NCI-H226 (cell line): ENCODE data around the gene PPP4R4.
A peak's percentile ranks its signal among the peaks of the same experiment; 100 is the strongest.

Experiments used
- DNase-seq: peaks from one replicate; pipeline ENCODE4 v3.0.0-alpha.2; 2015

The PPP4R4 gene

GRCh38 chr14:94173885-94174603, at the start of gene PPP4R4:
Gene PPP4R4 (plus strand): TSS chr14:94174322. CDS start chr14:94174466, 144 bp downstream.
- DNase-seq: peak; percentile 81

GRCh38 chr14:94124582-94125377, 49.3 kb upstream of the PPP4R4 start:
- no peak for DNase-seq

- no peak for DNase-seq
Observed at GRCh38 chr14:94125659-94126418, 48.3 kb upstream of the PPP4R4 start.

- no peak for DNase-seq
Observed at GRCh38 chr14:94126419-94126677, 47.8 kb upstream of the PPP4R4 start.

- no peak for DNase-seq
Observed at GRCh38 chr14:94126800-94127199, 47.3 kb upstream of the PPP4R4 start.

GRCh38 chr14:94127330-94127729, 46.8 kb upstream of the PPP4R4 start:
- no peak for DNase-seq

- no peak for DNase-seq
Observed at GRCh38 chr14:94128216-94128839, 45.8 kb upstream of the PPP4R4 start.

GRCh38 chr14:94129111-94129757, 44.9 kb upstream of the PPP4R4 start, which contains the start of gene IFI27L2:
Gene IFI27L2 (minus strand): TSS chr14:94129604. CDS start chr14:94129564, 40 bp downstream.
- DNase-seq: peak; percentile 70

GRCh38 chr14:94129758-94130414, 44.2 kb upstream of the PPP4R4 start:
- DNase-seq: peak; percentile 27

- peak; percentile 40 for DNase-seq
Observed at GRCh38 chr14:94132285-94132887, 41.7 kb upstream of the PPP4R4 start.

GRCh38 chr14:94135476-94135875, 38.6 kb upstream of the PPP4R4 start:
- DNase-seq: no peak

- peak; percentile 50 for DNase-seq
Observed at GRCh38 chr14:94136575-94137331, 37.4 kb upstream of the PPP4R4 start.

- no peak for DNase-seq
Observed at GRCh38 chr14:94138251-94138650, 35.9 kb upstream of the PPP4R4 start.

- DNase-seq: no peak
Observed at GRCh38 chr14:94139006-94139405, 35.1 kb upstream of the PPP4R4 start.

- DNase-seq: no peak
Observed at GRCh38 chr14:94139421-94139820, 34.7 kb upstream of the PPP4R4 start.

- DNase-seq: no peak
Observed at GRCh38 chr14:94142247-94142646, 31.9 kb upstream of the PPP4R4 start.

GRCh38 chr14:94142836-94143235, 31.3 kb upstream of the PPP4R4 start:
- no peak for DNase-seq

- DNase-seq: no peak
Observed at GRCh38 chr14:94143239-94143638, 30.9 kb upstream of the PPP4R4 start.

GRCh38 chr14:94143711-94144110, 30.4 kb upstream of the PPP4R4 start:
- DNase-seq: no peak

GRCh38 chr14:94144765-94145164, 29.4 kb upstream of the PPP4R4 start:
- no peak for DNase-seq
